GM13977 (cell line): Measurements from ENCODE around the gene CTLA4.

ENCODE experiments used
- DNase-seq: peaks from one replicate; pipeline ENCODE4 v3.0.0; 2012; ENCODE audit warnings: low spot score
- in situ Hi-C: fragments of 300-500 bp; cut with MboI; formaldehyde crosslinking; loops from one replicate; pipeline ENCODE4 v1.12.0; 2022; ENCODE audit warnings: low sequenced_read_pairs, low pct_unique_long_range_greater_than_20kb, mixed read lengths, inconsistent platforms; ENCODE audit not compliant: unreplicated experiment
- TF ChIP-seq, protein P1 (sequence below): IDR thresholded peaks from 2 replicates; pipeline ENCODE4 v1.5.1; 2012; ENCODE audit warnings: mild to moderate bottlenecking, control low read depth; ENCODE audit not compliant: insufficient read depth; ENCODE audit errors: extremely low read depth, missing control alignments

CTLA4 gene

DNA sequence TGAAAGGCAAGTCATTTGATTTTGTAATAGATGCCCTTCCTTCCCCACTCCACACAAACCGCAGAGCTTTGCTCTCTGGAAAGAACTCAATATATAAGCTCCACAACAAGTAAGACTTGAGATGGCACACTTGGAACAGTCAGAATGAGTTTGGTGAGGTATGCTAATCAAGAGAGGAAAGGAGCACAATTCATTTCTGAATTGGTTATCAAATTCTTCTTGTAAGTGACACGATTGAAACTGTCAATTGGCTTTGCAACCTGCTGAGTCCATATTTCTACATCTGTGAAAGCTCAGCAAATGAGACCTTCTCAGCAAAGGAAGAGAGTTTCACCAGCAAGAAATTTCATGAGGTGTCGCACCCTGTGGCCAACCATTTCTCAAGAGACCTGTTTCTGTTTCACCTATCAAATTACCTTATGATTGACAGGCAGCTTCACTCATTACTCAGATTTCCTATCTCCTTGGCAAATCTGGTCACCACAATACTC lies 19.1 kb downstream of the CTLA4 start:
- in situ Hi-C loops: no loop called here
- DNase-seq: no peak
- TF ChIP-seq, protein P1, sequence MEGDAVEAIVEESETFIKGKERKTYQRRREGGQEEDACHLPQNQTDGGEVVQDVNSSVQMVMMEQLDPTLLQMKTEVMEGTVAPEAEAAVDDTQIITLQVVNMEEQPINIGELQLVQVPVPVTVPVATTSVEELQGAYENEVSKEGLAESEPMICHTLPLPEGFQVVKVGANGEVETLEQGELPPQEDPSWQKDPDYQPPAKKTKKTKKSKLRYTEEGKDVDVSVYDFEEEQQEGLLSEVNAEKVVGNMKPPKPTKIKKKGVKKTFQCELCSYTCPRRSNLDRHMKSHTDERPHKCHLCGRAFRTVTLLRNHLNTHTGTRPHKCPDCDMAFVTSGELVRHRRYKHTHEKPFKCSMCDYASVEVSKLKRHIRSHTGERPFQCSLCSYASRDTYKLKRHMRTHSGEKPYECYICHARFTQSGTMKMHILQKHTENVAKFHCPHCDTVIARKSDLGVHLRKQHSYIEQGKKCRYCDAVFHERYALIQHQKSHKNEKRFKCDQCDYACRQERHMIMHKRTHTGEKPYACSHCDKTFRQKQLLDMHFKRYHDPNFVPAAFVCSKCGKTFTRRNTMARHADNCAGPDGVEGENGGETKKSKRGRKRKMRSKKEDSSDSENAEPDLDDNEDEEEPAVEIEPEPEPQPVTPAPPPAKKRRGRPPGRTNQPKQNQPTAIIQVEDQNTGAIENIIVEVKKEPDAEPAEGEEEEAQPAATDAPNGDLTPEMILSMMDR: no peak

DNA sequence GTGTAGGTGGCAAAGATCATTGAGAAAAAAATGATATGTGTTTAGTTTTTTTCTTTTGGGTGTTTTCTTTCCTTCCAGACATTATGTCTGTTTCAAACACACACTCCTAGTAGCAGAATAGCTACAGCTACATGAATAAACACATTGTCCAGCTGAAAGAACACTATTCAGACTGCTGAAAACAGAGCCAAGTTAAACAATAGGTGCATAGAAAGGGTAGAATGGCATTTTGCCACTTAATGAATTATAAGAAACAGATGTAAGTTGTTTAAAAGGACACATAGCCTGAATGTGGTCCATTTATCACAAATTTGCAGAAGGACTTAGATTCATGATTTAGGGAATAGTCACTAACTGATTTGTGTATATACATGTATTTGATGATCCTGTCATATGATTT lies 20.1 kb downstream of the CTLA4 start:
- DNase-seq: no peak
- TF ChIP-seq, protein P1: no peak
- in situ Hi-C loops: no loop called here

DNA sequence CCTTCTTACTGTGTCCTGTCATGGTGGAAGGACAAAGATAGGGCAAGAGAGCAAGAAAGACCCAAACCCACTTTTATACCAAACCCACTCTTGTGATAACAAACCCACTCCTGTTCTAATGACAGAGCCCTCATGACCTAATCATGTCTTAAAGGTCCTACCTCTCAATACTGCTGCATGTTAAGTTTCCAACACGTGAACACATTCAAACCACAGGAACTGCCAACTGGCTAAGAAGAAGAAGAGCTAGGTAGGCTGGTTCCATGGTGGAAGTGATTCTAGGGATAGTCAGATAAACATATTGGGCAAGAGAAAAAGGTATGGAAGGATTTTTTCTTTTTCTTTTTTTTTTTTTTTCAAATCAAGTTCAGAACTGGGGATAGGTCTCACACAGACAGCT lies 22.0 kb downstream of the CTLA4 start:
- in situ Hi-C loops: no loop called here
- DNase-seq: no peak
- TF ChIP-seq, protein P1: no peak

DNA sequence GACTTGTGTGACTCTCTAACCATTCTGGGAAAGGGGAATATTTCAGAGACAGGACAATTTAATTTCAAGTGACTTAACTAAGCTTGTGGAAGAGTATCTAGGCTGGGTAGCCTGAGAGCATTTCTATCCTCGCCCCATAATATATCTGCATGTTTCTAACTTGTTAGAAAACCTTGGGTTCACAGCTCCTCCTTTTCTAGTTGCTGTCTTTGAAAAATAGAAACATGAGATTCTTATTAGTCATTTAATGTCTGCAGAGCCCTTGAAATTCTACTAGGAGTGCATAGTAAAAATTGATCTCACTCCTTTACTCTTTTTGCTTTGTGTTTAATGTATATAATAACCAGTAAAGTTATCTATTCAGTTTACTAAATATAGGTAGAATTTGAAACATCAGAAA lies 22.4 kb downstream of the CTLA4 start:
- TF ChIP-seq, protein P1: no peak
- in situ Hi-C loops: no loop called here
- DNase-seq: no peak

DNA sequence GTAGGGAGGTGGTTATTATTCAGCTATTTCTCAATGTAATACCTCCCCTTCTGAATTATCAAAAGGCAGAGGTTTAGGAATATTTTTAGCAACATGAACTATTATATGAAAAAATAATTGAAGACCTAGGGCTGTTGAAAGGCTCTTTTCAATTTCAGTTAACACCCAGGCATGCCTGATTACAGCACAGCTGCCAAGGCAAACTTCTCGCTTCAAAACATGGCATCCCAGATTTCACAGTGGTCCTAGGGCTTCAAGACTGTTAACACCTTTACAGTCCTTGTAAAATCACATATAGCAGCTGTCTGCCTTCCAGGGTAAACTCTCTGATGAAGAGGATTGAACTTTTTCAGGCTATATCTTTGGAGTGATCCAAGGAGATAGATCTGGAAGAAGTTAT lies 23.2 kb downstream of the CTLA4 start:
- in situ Hi-C loops: no loop called here
- DNase-seq: no peak

DNA sequence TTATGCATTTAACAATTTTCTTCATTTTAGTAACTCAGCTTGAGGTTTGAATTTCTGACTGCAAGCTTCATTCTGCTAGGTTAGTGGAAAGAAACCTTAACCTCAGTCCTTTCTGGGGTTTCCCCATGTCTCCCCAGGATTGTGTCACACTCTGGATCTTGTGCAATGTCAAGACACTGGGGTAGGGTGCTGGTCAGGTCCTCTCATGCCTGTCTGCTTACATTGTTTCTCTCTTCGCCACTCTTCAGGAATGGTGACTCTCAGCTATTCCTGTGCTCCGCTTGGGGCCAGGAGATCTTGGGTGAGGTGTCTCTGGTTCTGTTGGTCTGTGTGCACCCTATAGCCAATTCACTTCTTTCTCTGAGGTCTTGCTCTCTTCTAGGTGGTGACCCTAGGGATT lies 23.9 kb downstream of the CTLA4 start:
- TF ChIP-seq, protein P1: no peak
- in situ Hi-C loops: no loop called here
- DNase-seq: no peak

More for the DNA sequence above, 23.2 kb downstream of the CTLA4 start:
- TF ChIP-seq, protein P1: no peak

DNA sequence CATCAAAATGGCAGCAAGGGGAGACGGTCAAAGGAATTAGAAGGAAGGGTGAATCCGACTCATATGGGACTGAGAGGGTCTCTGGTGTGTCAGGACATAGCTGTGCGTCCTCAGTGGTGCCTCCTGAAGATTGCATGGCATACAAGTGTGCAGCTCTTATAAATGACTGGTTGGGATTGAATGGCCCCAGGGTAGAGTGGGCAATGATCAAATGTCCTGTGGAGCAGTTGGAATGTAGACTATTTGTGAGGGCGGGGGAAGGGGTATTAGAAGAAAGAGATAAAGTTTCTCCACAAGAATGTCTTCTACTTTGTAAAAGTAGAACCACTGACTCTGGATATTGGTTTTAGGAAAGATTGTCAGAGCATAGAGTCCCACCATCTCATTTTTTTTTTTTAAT lies 24.6 kb downstream of the CTLA4 start:
- in situ Hi-C loops: no loop called here
- TF ChIP-seq, protein P1: no peak
- no peak for DNase-seq
